Trophoblast cell (in vitro differentiated cells and primary cell): ENCODE data around the gene MTSS2.
A peak's percentile ranks its signal among the peaks of the same experiment; 100 is the strongest.

Experiments
- DNase-seq, 2 donors: peaks; one replicate each; pipeline ENCODE4 v3.0.0-alpha.2; 2016
- H2AFZ ChIP-seq: 2 replicates; pipeline ENCODE4 v1.6.1; 2013; ENCODE audit warnings: low read length, moderate library complexity, mild to moderate bottlenecking; ENCODE audit not compliant: insufficient read depth, poor library complexity
- H2AK5ac ChIP-seq: 2 replicates; pipeline ENCODE4 v1.6.1; 2013; ENCODE audit warnings: mild to moderate bottlenecking, low read length
- H2BK120ac ChIP-seq: 2 replicates; pipeline ENCODE4 v1.6.1; 2013; ENCODE audit warnings: low read length, mild to moderate bottlenecking, moderate library complexity; ENCODE audit not compliant: insufficient read depth, poor library complexity
- H2BK12ac ChIP-seq: 2 replicates; pipeline ENCODE4 v1.6.1; 2013; ENCODE audit warnings: mild to moderate bottlenecking, low read length, moderate library complexity
- H2BK5ac ChIP-seq: 2 replicates; pipeline ENCODE4 v1.6.1; 2013; ENCODE audit warnings: low read length, low read depth, moderate library complexity, mild to moderate bottlenecking; ENCODE audit not compliant: poor library complexity
- H3K14ac ChIP-seq: 2 replicates; pipeline ENCODE4 v1.6.1; 2013; ENCODE audit warnings: mild to moderate bottlenecking, low read length
- H3K18ac ChIP-seq: 2 replicates; pipeline ENCODE4 v1.6.1; 2013; ENCODE audit warnings: mild to moderate bottlenecking, low read length
- H3K23ac ChIP-seq: 2 replicates; pipeline ENCODE4 v1.6.1; 2013; ENCODE audit warnings: low read length
- H3K27ac ChIP-seq: 2 replicates; pipeline ENCODE4 v1.5.1; 2013; ENCODE audit warnings: low read depth, mild to moderate bottlenecking, inconsistent platforms, low read length, moderate library complexity
- H3K27me3 ChIP-seq: 2 replicates; pipeline ENCODE4 v1.6.1; 2013; ENCODE audit warnings: inconsistent platforms, mild to moderate bottlenecking, low read length, moderate library complexity; ENCODE audit not compliant: insufficient read depth
- H3K36me3 ChIP-seq, 2 experiments: 1 replicate in 1 of 2; 2 replicates in 1 of 2; pipeline ENCODE4 v1.6.1; 2013; ENCODE audit warnings: low read length in 2 of 2, mild to moderate bottlenecking in 2 of 2, moderate library complexity in 1 of 2; ENCODE audit not compliant: insufficient read depth in 2 of 2, control insufficient read depth in 1 of 2
- H3K4ac ChIP-seq: 2 replicates; pipeline ENCODE4 v1.6.1; 2013; ENCODE audit warnings: low read depth, mild to moderate bottlenecking, low read length, moderate library complexity
- H3K4me1 ChIP-seq, 2 experiments: 1 replicate in 1 of 2; 2 replicates in 1 of 2; pipeline ENCODE4 v1.6.1; 2013; ENCODE audit warnings: low read length in 2 of 2, mild to moderate bottlenecking in 2 of 2, moderate library complexity in 1 of 2; ENCODE audit not compliant: insufficient read depth in 2 of 2, control insufficient read depth in 1 of 2
- H3K4me2 ChIP-seq: 2 replicates; pipeline ENCODE4 v1.6.1; 2013; ENCODE audit warnings: inconsistent platforms, mild to moderate bottlenecking, low read length, moderate library complexity
- H3K4me3 ChIP-seq: 2 replicates; pipeline ENCODE4 v1.5.1; 2013; ENCODE audit warnings: mild to moderate bottlenecking, low read depth, low read length, inconsistent platforms
- H3K79me1 ChIP-seq: one replicate; pipeline ENCODE4 v1.6.1; 2013; ENCODE audit warnings: low read length
- H3K79me2 ChIP-seq: 2 replicates; pipeline ENCODE4 v1.6.1; 2013; ENCODE audit warnings: low read length, mild to moderate bottlenecking; ENCODE audit not compliant: control insufficient read depth, insufficient read depth, poor library complexity
- H3K9ac ChIP-seq: 2 replicates; pipeline ENCODE4 v1.6.1; 2013; ENCODE audit warnings: mild to moderate bottlenecking, low read length
- H3K9me3 ChIP-seq: 2 replicates; pipeline ENCODE4 v1.6.1; 2013; ENCODE audit warnings: low read depth, mild to moderate bottlenecking, control low read depth, inconsistent platforms, low read length; ENCODE audit not compliant: insufficient read depth
- H4K12ac ChIP-seq: 2 replicates; pipeline ENCODE4 v1.6.1; 2013; ENCODE audit warnings: low read depth, mild to moderate bottlenecking, low read length, moderate library complexity
- H4K8ac ChIP-seq: 2 replicates; pipeline ENCODE4 v1.6.1; 2013; ENCODE audit warnings: low read depth, mild to moderate bottlenecking, low read length, moderate library complexity
- H4K91ac ChIP-seq: one replicate; pipeline ENCODE4 v1.6.1; 2013; ENCODE audit warnings: low read depth, mild to moderate bottlenecking, low read length, moderate library complexity
- WGBS: extraction: QIAGEN DNeasy Blood & Tissue Kit; methylation state at CpG from one replicate; pipeline ENCODE4 v1.1.7; 2013; ENCODE audit warnings: missing lambda C conversion rate; ENCODE audit not compliant: insufficient read length, insufficient coverage; ENCODE audit errors: extremely low coverage; 5-methylcytosine and 5-hydroxymethylcytosine counted together

The MTSS2 gene

GRCh38 chr16:70713342-70713741, 27.5 kb upstream of the MTSS2 start:
- peak; percentile 79 to 83 for DNase-seq
- Histone ChIP-seq H2BK12ac (peak overlapping the region; percentile 20), H3K27ac (peak overlapping the region; percentile 85), H3K9ac (no peak overlapping the region), H4K12ac (no peak overlapping the region), H3K4me2 (no peak overlapping the region), H3K79me1 (peaks cover 35% of the 10 kb centered on the region), H3K4ac (no peak overlapping the region), H4K91ac (peak overlapping the region; percentile 91), H2AK5ac (peak overlapping the region; percentile 31), H3K4me3 (no peak overlapping the region), H3K27me3 (no peaks in the 10 kb centered on the region), H2BK120ac (peak overlapping the region; percentile 8), H3K4me1 (peaks cover 48% of the 10 kb centered on the region in 2 experiments), H4K8ac (no peak overlapping the region), H2BK5ac (peak overlapping the region; percentile 42), H3K36me3 (no peaks in the 10 kb centered on the region), H3K79me2 (peaks cover 4% of the 10 kb centered on the region), H3K14ac (no peak overlapping the region), H3K18ac (no peak overlapping the region), H3K9me3 (no peaks in the 10 kb centered on the region), H2AFZ (no peak overlapping the region), H3K23ac (no peak overlapping the region)
- whole genome bisulfite sequencing, result no CpG with 5 or more reads among the region's 5 CpGs

- H2BK120ac ChIP-seq, result peak overlapping the region; percentile 8
- H3K14ac ChIP-seq, result no peak overlapping the region
- H2BK5ac ChIP-seq, result peak overlapping the region; percentile 42
- H3K36me3 ChIP-seq, result no peaks in the 10 kb centered on the region
- no peaks in the 10 kb centered on the region for H3K9me3 ChIP-seq
- H3K79me1 ChIP-seq, result peaks cover 35% of the 10 kb centered on the region
- no peak overlapping the region for H3K4me2 ChIP-seq
- no peak overlapping the region for H2BK12ac ChIP-seq
- H3K27ac ChIP-seq, result peak overlapping the region; percentile 85
- no peak overlapping the region for H4K8ac ChIP-seq
- WGBS, result no CpG with 5 or more reads among the region's 12 CpGs
- H2AK5ac ChIP-seq, result peak overlapping the region; percentile 31
- H2AFZ ChIP-seq, result no peak overlapping the region
- H4K91ac ChIP-seq, result peak overlapping the region; percentile 91
- H3K27me3 ChIP-seq, result no peaks in the 10 kb centered on the region
- H3K4me1 ChIP-seq, result peaks cover 48% of the 10 kb centered on the region in 2 experiments
- H3K9ac ChIP-seq, result no peak overlapping the region
- no peak for DNase-seq
- no peak overlapping the region for H3K4ac ChIP-seq
- no peak overlapping the region for H3K18ac ChIP-seq
- no peak overlapping the region for H3K4me3 ChIP-seq
- H4K12ac ChIP-seq, result no peak overlapping the region
- peaks cover 4% of the 10 kb centered on the region for H3K79me2 ChIP-seq
- H3K23ac ChIP-seq, result no peak overlapping the region
Measured at GRCh38 chr16:70712942-70713341, 27.1 kb upstream of the MTSS2 start.

- Histone ChIP-seq H3K27ac (peak overlapping the region; percentile 85), H3K14ac (peak overlapping the region; percentile 38), H3K4ac (peak overlapping the region; percentile 24), H2AFZ (no peak overlapping the region), H3K79me1 (peaks cover 35% of the 10 kb centered on the region), H3K4me1 (peaks cover 50 to 51% of the 10 kb centered on the region in 2 experiments), H3K36me3 (no peaks in the 10 kb centered on the region), H2BK12ac (peak overlapping the region; percentile 61), H3K27me3 (no peaks in the 10 kb centered on the region), H4K8ac (peak overlapping the region; percentile 11), H3K23ac (no peak overlapping the region), H3K4me2 (no peak overlapping the region), H3K9me3 (no peaks in the 10 kb centered on the region), H2BK5ac (peak overlapping the region; percentile 2), H3K79me2 (peaks cover 4% of the 10 kb centered on the region), H2AK5ac (peak overlapping the region; percentile 17), H3K4me3 (no peak overlapping the region), H3K9ac (no peak overlapping the region), H4K12ac (no peak overlapping the region), H4K91ac (peak overlapping the region; percentile 91), H3K18ac (peak overlapping the region; percentile 42), H2BK120ac (peak overlapping the region; percentile 54)
- DNase-seq, result no peak
- no CpG with 5 or more reads among the region's 11 CpGs for WGBS
Measured at GRCh38 chr16:70712359-70712758, 26.5 kb upstream of the MTSS2 start.

GRCh38 chr16:70711211-70712031, 25.6 kb upstream of the MTSS2 start:
- Histone ChIP-seq H2AFZ (no peak overlapping the region), H3K18ac (peak overlapping the region; percentile 61), H2BK12ac (peak overlapping the region; percentile 61), H3K79me1 (peaks cover 30% of the 10 kb centered on the region), H3K23ac (no peak overlapping the region), H3K4ac (peak overlapping the region; percentile 4), H3K4me3 (no peak overlapping the region), H4K8ac (peak overlapping the region; percentile 36), H4K91ac (peak overlapping the region; percentile 91), H3K9me3 (no peaks in the 10 kb centered on the region), H3K79me2 (peaks cover 4% of the 10 kb centered on the region), H2BK120ac (peak overlapping the region; percentile 1), H3K4me1 (peaks cover 56 to 60% of the 10 kb centered on the region in 2 experiments), H3K4me2 (no peak overlapping the region), H3K36me3 (no peaks in the 10 kb centered on the region), H4K12ac (no peak overlapping the region), H3K27ac (no peak overlapping the region), H3K9ac (no peak overlapping the region), H3K27me3 (no peaks in the 10 kb centered on the region), H2AK5ac (peak overlapping the region; percentile 50), H3K14ac (peak overlapping the region; percentile 82), H2BK5ac (peak overlapping the region; percentile 23)
- no CpG with 5 or more reads among the region's 14 CpGs for WGBS
- no peak for DNase-seq
